Measurements from ENCODE around the gene DAP3.

Gene DAP3

GRCh38 chr1:155776414-155776813 is 87.5 kb downstream of the DAP3 start:
- DNase-seq (ENCODE audit: low read depth), result peak; percentile 69

DNA sequence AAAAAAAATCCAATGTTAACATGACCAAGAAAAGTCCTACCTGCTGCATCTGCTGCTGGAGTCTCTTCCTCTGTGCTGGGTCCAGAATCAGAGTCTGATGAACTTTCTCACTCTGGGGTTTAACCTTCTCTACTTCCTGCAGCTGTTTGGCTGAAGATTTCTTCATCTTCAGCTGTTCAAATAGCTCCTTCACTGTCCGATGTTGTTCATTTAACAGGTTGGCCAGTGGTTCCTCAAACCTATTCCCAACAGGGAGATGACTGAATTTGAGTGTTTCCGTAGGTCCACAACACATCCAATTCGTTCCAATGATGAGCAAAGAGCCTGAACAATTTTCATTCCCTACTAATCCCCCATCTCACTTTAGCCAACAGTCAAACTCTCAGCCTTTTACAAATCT is 88.7 kb downstream of the DAP3 start:
- no peak for DNase-seq (ENCODE audit: low read depth)
